IMR-90 (cell line): ENCODE data around the gene TMEM61. TPM values are rescaled to one million over a fixed set of nuclear protein-coding genes. Genes with fewer than 3 reads are reported as not detected.

ENCODE experiments used
- ATAC-seq: fragments of 200-7000 bp; cut with Tn5 transposase; 2 replicates; pipeline ENCODE4 v1.9.1; 2020; ENCODE audit warnings: low read depth, mild to moderate bottlenecking, moderate library complexity
- BruUV-seq: library from RNA; stranded (reverse); fragments of 400-500 nt; replicated peaks from 2 replicates; lab custom pipeline; 2021; lab: Mats Ljungman, UMichigan
- CTCF ChIA-PET: fragments of 300-600 bp; formaldehyde crosslinking; extraction: SDS; loops from one replicate; lab custom pipeline; 2021; ENCODE audit warnings: antibody characterized with exemption; lab: Yijun Ruan, JAX
- POLR2A ChIA-PET: fragments of 300-600 bp; sonication (Branson Sonifier 250); formaldehyde crosslinking; loops from one replicate; lab custom pipeline; 2022; ENCODE audit warnings: antibody characterized with exemption; ENCODE audit not compliant: unreplicated experiment; lab: Charles Lee
- DNase-seq: peaks from one replicate; pipeline ENCODE4 v3.0.0; 2013
- H2AFZ ChIP-seq: replicated peaks from 2 replicates; pipeline ENCODE3; 2013; ENCODE audit warnings: low read length, mild to moderate bottlenecking; ENCODE audit not compliant: poor library complexity
- H2AK5ac ChIP-seq: 2 replicates; pipeline ENCODE4 v1.6.1; 2013; ENCODE audit warnings: low read depth, low read length, inconsistent platforms
- H2AK9ac ChIP-seq: replicated peaks from 2 replicates; pipeline ENCODE3; 2013; ENCODE audit warnings: mild to moderate bottlenecking, low read depth, low read length, moderate library complexity; ENCODE audit not compliant: poor library complexity
- H2BK120ac ChIP-seq: 2 replicates; pipeline ENCODE4 v1.6.1; 2013; ENCODE audit warnings: low read depth, low read length, inconsistent platforms
- H2BK15ac ChIP-seq: 3 replicates; pipeline ENCODE4 v1.6.1; 2013; ENCODE audit warnings: low read depth, low read length, inconsistent platforms
- H2BK20ac ChIP-seq: 2 replicates; pipeline ENCODE4 v1.6.1; 2013; ENCODE audit warnings: low read depth, mild to moderate bottlenecking, inconsistent platforms, low read length, moderate library complexity
- H2BK5ac ChIP-seq: 2 replicates; pipeline ENCODE4 v1.6.1; 2013; ENCODE audit warnings: mild to moderate bottlenecking, low read depth, low read length, inconsistent platforms; ENCODE audit not compliant: poor library complexity, severe bottlenecking
- H3K14ac ChIP-seq: replicated peaks from 2 replicates; pipeline ENCODE4 v1.6.1; 2013; ENCODE audit warnings: low read depth, low read length, inconsistent platforms
- H3K18ac ChIP-seq: 2 replicates; pipeline ENCODE4 v1.6.1; 2013; ENCODE audit warnings: low read depth, low read length, control low read depth
- H3K23ac ChIP-seq: 2 replicates; pipeline ENCODE4 v1.6.1; 2013; ENCODE audit warnings: low read depth, low read length, inconsistent platforms
- H3K27ac ChIP-seq: 2 replicates; pipeline ENCODE4 v1.5.1; 2013; ENCODE audit warnings: mild to moderate bottlenecking, control low read depth, low read length; ENCODE audit not compliant: insufficient read depth
- H3K27me3 ChIP-seq: 2 replicates; pipeline ENCODE4 v1.6.1; 2013; ENCODE audit warnings: low read length; ENCODE audit not compliant: control insufficient read depth, insufficient read depth
- H3K36me3 ChIP-seq: 2 replicates; pipeline ENCODE4 v1.6.1; 2013; ENCODE audit warnings: low read length, mixed read lengths; ENCODE audit not compliant: control insufficient read depth, insufficient read depth
- H3K4ac ChIP-seq: 2 replicates; pipeline ENCODE4 v1.6.1; 2013; ENCODE audit warnings: low read depth, low read length, inconsistent platforms
- H3K4me1 ChIP-seq: 2 replicates; pipeline ENCODE4 v1.6.1; 2013; ENCODE audit warnings: low read length, mixed read lengths; ENCODE audit not compliant: control insufficient read depth, insufficient read depth
- H3K4me2 ChIP-seq: 2 replicates; pipeline ENCODE4 v1.6.1; 2013; ENCODE audit warnings: low read depth, mild to moderate bottlenecking, control low read depth, low read length, moderate library complexity
- H3K4me3 ChIP-seq: 2 replicates; pipeline ENCODE4 v1.5.1; 2013; ENCODE audit warnings: low read depth, mild to moderate bottlenecking, control low read depth, low read length, moderate library complexity; ENCODE audit not compliant: insufficient read depth
- H3K56ac ChIP-seq: 2 replicates; pipeline ENCODE4 v1.6.1; 2013; ENCODE audit warnings: low read length, inconsistent platforms; ENCODE audit not compliant: insufficient read depth; ENCODE audit errors: extremely low read depth
- H3K79me1 ChIP-seq, 2 experiments: 2 replicates each; pipeline ENCODE4 v1.6.1; 2013; ENCODE audit warnings: low read length in 2 of 2, inconsistent platforms in 1 of 2, low read depth in 1 of 2
- H3K9ac ChIP-seq: 2 replicates; pipeline ENCODE4 v1.6.1; 2013; ENCODE audit warnings: low read depth, low read length, control low read depth
- H3K9me1 ChIP-seq: 2 replicates; pipeline ENCODE4 v1.6.1; 2013; ENCODE audit warnings: low read length, inconsistent platforms; ENCODE audit not compliant: insufficient read depth
- H3K9me3 ChIP-seq: 2 replicates; pipeline ENCODE4 v1.6.1; 2013; ENCODE audit warnings: low read length; ENCODE audit not compliant: control insufficient read depth, insufficient read depth
- H4K20me1 ChIP-seq: 2 replicates; pipeline ENCODE4 v1.6.1; 2013; ENCODE audit warnings: low read length, inconsistent platforms; ENCODE audit not compliant: insufficient read depth
- H4K5ac ChIP-seq: 2 replicates; pipeline ENCODE4 v1.6.1; 2013; ENCODE audit warnings: mild to moderate bottlenecking, low read depth, low read length, control low read depth
- H4K8ac ChIP-seq, 2 experiments: 2 replicates each; pipeline ENCODE4 v1.6.1; 2013; ENCODE audit warnings: low read depth in 2 of 2, low read length in 2 of 2, control low read depth in 1 of 2, inconsistent platforms in 1 of 2
- H4K91ac ChIP-seq: 2 replicates; pipeline ENCODE4 v1.6.1; 2013; ENCODE audit warnings: low read depth, low read length, inconsistent platforms; ENCODE audit not compliant: insufficient read depth
- BHLHE40 ChIP-seq: fragments of 150-350 bp; IDR thresholded peaks from 2 replicates; pipeline ENCODE4 v1.6.1; 2016; ENCODE audit warnings: mild to moderate bottlenecking, low read depth, low read length
- RAD21 ChIP-seq: IDR thresholded peaks from 2 replicates; pipeline ENCODE4 v1.6.1; 2012; ENCODE audit warnings: low read length, improper control_type of control experiment
- WGBS, 2 experiments: methylation state at CpG; one replicate each; pipeline versions ENCODE4 v1.1.5 to v1.1.7; 2013; ENCODE audit warnings: missing lambda C conversion rate in 2 of 2; ENCODE audit not compliant: insufficient read length in 1 of 2; ENCODE audit errors: extremely low coverage in 2 of 2; 5-methylcytosine and 5-hydroxymethylcytosine counted together
- dilution Hi-C: fragments of 300-500 bp; cut with HindIII; formaldehyde crosslinking; loops from one replicate; pipeline ENCODE4 v1.14.3; 2018; ENCODE audit warnings: low sequenced_read_pairs; ENCODE audit not compliant: unreplicated experiment
- in situ Hi-C: fragments of 300-500 bp; cut with MboI; formaldehyde crosslinking; loops from 3 replicates; pipeline ENCODE4 v1.14.3; 2019; ENCODE audit warnings: low sequenced_read_pairs, inconsistent platforms, mixed read lengths
- intact Hi-C: fragments of 100-400 bp; cut with micrococcal nuclease; formaldehyde crosslinking; loops from 2 replicates; pipeline ENCODE4 v1.10.0; 2022
- polyA plus RNA-seq, 3 experiments: library from polyadenylated mRNA; depleted of rRNA; stranded (reverse); fragments of >200 nt; gene quantifications; 2 replicates each; pipeline ENCODE4 v1.2.3, GENCODE V29; 2012; ENCODE audit warnings: low replicate concordance in 1 of 3
- total RNA-seq: library from RNA; depleted of rRNA; stranded (reverse); fragments of >200 nt; gene quantifications from 2 replicates; pipeline ENCODE4 v1.2.3, GENCODE V29; 2012
- TF ChIP-seq, protein P1 (sequence below): conservative IDR thresholded peaks from 2 replicates; pipeline ENCODE4 v1.5.1; 2012; ENCODE audit warnings: mild to moderate bottlenecking, low read depth, low read length, improper control_type of control experiment

Gene TMEM61
- total and polyA plus RNA-seq, 2 of the 4 experiments (the other 2 are of a cell fraction): not detected

DNA sequence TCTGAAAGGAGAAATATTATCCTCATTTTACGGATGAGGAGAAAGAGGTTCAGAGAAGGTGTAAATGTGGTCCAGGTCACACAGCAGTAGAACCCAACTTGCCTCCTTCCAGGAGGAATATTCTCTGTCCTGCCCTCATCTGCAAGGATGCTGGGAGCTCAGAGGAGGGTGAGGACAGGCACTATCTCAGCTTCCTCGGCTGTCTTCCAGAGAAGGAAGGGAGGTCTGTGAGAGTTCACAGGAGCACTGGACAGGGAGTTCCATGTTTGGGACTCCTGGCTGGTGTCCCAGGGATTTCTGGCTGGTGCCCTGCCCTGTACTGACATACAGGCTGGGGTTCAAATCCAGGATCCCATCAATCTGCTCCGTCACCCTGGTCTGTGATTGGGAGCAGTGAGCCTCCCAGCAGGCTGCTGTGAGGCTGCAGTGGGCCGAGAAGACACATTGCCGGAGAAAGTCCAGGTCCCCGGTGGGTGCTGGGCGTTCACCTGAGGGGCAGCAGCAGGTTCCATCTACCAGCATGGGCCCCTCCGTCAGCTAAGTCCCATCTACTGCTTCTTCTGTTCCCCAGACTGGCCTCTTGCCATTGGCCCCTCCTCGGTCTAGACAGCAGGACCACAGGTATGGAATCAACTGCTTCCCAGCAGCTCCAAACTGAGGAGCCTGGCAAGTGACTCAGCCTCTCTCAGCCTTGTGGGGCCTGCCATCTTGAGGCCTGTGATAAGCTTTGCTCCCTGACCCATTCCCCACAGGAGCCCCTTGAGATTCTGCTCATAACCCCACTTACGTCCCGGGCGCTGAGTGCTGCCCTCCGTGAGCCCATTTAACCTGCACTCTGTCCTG, 9.8 kb downstream of the TMEM61 start:
- H4K8ac ChIP-seq: no peak overlapping the region
- no peak overlapping the region for H4K5ac ChIP-seq
- no peak overlapping the region for H3K27ac ChIP-seq
- H3K14ac ChIP-seq: no peak overlapping the region
- no peaks in the 10 kb centered on the region for H3K9me1 ChIP-seq
- dilution Hi-C loops: no loop called here
- H2BK120ac ChIP-seq: no peak overlapping the region
- no peak overlapping the region for H3K23ac ChIP-seq
- no peak for ATAC-seq
- H3K4me2 ChIP-seq: no peak overlapping the region
- H3K4ac ChIP-seq: no peak overlapping the region
- in situ Hi-C loops: no loop called here
- H3K79me1 ChIP-seq: no peaks in the 10 kb centered on the region
- no peak overlapping the region for H2BK15ac ChIP-seq
- H3K36me3 ChIP-seq: no peaks in the 10 kb centered on the region
- no peak overlapping the region for H4K91ac ChIP-seq
- peaks cover 43% of the 10 kb centered on the region for H3K27me3 ChIP-seq
- no peaks in the 10 kb centered on the region for H4K20me1 ChIP-seq
- no peak overlapping the region for H2AK9ac ChIP-seq
- WGBS, 2 experiments: 78% methylated on average over 8 of the region's 13 CpGs; no CpG with 5 or more reads in 1 of the 2 experiments
- H3K18ac ChIP-seq: no peak overlapping the region
- TF ChIP-seq, protein P1, sequence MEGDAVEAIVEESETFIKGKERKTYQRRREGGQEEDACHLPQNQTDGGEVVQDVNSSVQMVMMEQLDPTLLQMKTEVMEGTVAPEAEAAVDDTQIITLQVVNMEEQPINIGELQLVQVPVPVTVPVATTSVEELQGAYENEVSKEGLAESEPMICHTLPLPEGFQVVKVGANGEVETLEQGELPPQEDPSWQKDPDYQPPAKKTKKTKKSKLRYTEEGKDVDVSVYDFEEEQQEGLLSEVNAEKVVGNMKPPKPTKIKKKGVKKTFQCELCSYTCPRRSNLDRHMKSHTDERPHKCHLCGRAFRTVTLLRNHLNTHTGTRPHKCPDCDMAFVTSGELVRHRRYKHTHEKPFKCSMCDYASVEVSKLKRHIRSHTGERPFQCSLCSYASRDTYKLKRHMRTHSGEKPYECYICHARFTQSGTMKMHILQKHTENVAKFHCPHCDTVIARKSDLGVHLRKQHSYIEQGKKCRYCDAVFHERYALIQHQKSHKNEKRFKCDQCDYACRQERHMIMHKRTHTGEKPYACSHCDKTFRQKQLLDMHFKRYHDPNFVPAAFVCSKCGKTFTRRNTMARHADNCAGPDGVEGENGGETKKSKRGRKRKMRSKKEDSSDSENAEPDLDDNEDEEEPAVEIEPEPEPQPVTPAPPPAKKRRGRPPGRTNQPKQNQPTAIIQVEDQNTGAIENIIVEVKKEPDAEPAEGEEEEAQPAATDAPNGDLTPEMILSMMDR: peak; percentile 19; the same call in 1 of the 2 replicates
- peak; percentile 24; the same call in 1 of the 2 replicates for TF ChIP-seq RAD21
- no peak for TF ChIP-seq BHLHE40
- DNase-seq: peak; percentile 23
- peaks cover 4% of the 10 kb centered on the region; the same call in 1 of the 2 replicates for H3K4me1 ChIP-seq
- H3K9ac ChIP-seq: no peak overlapping the region
- no peaks in the 10 kb centered on the region for H3K9me3 ChIP-seq
- intact Hi-C loops: no loop called here
- BruUV-seq: no TSS peak
- H2BK5ac ChIP-seq: no peak overlapping the region
- ChIA-PET CTCF (interaction anchor here (0.6 to 2.2 kb wide), 3 partner anchors 11 to 40 kb away, joined by 3 to 9 read pairs (median 3); no protein-coding TSS in a partner anchor), POLR2A (no interaction called here)
- peak overlapping the region; percentile 41 for H2AFZ ChIP-seq
- H2AK5ac ChIP-seq: no peak overlapping the region
- H2BK20ac ChIP-seq: no peak overlapping the region
- H3K4me3 ChIP-seq: no peak overlapping the region
- no peak overlapping the region for H3K56ac ChIP-seq
